HG02610 (cell line): ENCODE data around the gene MREG.
"Not testable (repeated sequence)": the region's sequence is repeated elsewhere in the genome, so short reads cannot be mapped to it uniquely, and the experiment has no call there.

ENCODE experiments used
- ATAC-seq: cut with Tn5 transposase; IDR thresholded peaks from one replicate; pipeline ENCODE4 v1.9.1; 2021; ENCODE audit warnings: mild to moderate bottlenecking, moderate library complexity; ENCODE audit not compliant: unreplicated experiment

Gene MREG

DNA sequence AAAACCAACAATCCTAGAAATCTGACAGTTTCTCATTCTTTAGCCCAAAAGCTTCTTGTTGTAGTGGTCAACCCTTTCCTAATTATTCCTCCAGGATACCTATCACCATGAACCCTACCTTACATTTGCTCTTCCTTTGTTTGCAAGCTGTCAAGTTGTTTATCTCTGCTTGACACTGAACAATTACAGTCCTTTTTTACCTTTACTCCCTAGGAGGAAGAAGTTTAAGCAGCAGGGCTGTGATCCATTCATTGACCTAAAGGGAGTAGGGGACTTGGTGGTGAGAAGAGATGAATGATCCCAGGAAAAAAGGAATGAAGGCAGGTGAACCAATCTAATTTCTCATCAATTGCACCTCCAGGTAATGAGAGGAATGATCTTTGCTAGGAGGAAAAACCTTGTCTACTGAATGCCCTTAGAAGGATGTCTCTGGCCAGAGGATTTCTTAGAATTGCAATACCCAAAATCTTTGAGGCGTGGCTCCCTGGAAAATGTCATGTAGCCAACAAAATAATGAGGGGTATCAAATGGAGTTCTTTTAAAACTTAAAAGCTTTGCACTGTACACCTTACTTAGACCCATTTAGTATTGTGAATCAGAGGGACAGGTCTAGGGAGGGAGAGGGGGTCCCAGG lies 47.7 kb downstream of the MREG start:
- ATAC-seq = no peak

DNA sequence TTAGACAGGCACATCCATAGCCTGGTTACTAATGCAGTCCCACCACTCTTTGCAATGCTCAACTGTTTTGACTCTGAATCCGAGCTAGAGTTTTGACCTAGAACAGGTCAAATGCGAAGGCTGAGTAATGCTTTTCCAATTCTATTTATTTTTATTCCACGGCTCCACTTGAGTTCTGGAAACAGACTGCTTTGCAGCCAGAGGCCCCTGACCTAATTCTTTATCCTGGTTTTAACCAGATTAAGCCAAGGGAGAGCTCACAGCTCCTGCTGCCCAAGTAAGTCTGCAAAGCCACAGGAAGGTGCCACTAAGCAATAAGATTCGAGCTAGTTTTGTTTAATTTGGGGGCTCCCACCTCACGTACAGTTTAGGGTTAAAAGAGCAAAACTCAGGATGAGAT lies 51.4 kb downstream of the MREG start:
- ATAC-seq = no peak

DNA sequence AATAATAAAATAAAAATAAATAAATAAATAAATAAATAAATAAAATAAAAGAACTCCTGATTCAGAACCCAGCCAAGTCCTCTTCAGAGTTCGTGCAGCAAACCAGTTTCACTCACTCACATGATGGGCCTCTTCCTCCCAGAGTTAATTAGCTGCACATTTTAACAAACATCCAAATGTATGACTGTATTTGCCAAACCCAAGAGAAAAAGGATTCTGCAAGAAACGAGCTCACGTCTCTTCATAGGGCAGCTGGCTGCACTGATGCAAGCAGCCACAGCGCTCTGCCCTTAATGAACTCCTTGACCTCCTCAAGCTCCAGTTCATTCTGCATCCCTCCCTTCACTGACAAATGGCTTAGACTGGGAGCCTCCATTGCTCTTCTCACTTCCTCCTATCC lies 55.1 kb downstream of the MREG start:
- no peak for ATAC-seq

DNA sequence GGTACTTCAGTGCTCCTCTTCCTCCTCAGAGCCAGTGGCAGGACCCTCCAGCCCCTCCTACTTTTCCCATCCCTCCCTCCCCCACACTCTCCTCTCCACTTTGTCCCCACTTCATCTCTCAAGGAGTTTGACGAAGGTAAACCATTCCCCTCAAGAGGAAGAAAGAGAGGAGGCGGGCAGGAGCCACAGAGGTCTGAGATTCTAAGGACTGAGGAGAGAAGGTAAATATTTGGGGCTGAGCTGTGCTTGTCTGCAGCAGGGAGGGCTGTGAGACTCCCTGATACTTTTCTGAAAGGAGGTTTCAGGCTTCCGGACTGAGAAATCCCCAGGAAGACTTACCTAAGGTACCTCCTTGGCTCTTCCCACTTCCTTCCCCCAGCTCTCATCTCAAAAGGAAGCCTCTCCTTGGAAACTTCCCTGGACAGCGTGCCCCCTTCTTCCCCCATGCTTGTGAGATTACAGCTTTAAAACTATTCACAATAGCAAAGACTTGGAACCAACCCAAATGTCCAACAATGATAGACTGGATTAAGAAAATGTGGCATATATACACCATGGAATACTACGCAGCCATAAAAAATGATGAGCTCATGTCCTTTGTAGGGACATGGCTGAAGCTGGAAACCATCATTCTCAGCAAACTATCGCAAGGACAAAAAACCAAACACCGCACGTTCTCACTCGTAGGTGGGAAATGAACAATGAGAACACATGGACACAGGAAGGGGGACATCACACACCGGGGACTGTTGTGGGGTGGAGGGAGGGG lies 55.8 kb downstream of the MREG start:
- ATAC-seq = not testable (repeated sequence)

DNA sequence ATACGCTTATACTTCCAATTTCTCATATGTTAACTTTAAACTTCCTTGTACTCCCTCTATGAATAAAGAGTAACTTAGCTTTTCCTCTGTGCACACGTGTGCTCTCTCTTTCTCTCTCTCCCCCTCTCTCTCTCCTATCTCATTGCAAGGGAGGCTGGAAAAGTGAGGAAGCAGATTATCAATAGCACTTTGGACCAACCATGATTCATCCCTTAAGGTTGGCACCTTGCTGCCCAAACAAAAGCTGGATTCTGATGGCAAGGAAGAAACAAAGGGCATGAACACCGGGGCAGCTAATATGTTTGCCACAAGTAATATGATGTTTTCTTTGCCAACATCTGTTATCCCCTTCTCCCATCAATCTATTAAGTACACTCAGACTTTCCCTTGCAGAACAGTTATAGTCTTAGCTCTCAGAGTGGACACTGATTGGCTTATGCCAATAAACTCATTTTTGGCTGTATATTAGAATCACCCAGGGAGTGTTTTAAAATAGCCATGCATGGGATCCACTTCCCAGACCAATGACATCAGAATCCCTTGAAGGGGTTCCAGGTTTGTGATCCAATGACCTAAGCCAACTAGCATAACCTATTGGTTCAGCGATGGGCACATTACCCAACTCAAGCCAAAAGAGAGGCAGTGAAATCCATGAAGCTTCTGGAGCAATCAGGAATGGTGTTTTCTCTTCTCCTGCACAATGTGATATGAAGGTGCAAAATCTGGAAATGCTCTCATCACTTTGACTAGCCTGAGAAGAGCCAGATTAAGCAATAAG lies 60.3 kb downstream of the MREG start:
- no peak for ATAC-seq

DNA sequence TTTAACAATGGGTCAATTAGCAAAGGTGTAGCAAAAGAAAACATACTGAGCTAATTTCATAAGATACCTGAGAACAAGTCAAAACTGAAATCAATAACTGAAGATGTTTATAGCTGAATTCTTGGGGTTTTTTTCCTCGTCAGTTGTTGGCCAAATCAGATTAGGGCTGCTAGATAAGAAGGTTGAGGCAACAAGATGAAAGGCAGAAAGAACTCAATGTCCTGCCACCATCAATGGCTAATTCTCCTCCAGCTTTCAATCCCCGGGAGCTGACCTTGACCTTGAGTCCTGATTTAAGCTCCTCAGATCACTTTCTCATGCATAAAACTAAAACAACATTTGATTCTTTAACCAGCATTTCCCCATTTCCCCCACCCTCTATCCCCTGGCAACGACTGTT lies 61.8 kb downstream of the MREG start:
- no peak for ATAC-seq

DNA sequence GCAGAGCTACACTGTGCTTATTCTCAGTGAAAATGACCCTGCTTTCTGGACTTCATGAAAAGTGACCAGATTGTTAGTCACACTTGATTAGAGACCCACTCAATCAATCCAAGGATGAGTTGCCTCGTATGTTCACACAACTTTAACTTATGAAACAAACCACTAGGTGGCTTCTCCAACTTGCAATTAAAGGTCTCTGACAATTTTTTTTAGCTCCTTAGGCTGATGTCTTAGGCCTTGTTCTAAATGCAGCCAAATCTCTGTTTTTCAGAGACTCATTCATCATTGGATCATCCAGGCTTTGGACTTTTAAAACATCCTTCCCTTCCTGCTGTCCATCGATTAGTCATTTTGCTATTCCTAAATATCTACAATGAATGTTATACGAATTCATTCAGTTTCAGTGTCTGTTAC lies 63.4 kb downstream of the MREG start:
- peak; percentile 75 for ATAC-seq

DNA sequence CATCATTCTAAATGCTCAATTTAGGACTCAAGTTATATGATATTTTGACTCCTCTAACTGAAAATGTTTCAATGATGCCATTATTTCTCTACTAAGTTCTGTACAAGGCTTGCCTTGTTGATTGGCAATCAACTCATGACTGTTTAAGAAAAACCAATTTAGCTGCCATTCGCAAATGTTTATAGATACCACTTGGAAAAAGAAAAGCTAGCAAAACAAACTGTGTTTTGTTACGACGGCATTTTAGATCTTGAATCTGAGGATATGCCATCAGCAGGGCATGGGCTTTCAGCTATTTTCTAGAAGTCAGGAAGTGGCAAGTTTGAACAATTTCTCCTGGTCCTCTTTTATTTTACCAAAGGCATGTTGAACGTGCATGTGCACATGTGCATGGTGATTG lies 65.3 kb downstream of the MREG start:
- no peak for ATAC-seq

DNA sequence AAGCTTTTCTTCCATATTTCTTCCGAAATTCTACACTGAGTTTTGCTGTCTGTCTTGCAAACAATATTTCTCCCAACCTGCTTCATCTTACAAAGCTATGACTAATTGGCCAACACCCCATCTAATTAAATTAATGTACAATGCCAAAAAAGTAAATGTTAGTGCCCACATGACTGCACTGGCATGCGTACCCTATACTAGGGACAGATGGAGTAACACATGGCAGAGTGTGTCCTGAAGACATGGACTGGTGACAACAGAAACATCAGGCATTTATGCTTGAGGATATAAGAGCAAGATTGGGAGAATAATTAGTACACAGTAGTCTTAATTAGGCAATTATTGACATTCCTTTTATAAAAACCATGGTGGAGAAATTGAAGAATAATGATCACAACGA lies 66.8 kb downstream of the MREG start:
- ATAC-seq = no peak

DNA sequence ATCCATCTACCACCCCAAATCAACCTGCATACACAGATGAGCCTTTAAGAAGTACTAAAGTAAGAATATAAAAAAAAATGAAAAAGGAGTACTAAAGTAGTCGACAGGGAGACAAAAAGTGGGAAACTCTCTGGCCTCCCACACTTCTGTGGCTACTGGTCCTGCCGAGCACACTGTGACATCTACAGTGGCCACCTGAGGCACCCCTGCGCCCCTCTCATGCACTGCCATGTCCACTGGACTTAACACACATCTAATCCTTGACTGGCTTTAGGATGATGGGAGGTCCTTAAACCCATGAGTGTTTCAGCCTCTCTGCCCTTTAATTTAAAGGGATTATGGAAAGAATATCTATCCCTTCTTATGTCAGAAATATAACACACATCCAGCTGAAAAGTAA lies 71.2 kb downstream of the MREG start:
- ATAC-seq = no peak

DNA sequence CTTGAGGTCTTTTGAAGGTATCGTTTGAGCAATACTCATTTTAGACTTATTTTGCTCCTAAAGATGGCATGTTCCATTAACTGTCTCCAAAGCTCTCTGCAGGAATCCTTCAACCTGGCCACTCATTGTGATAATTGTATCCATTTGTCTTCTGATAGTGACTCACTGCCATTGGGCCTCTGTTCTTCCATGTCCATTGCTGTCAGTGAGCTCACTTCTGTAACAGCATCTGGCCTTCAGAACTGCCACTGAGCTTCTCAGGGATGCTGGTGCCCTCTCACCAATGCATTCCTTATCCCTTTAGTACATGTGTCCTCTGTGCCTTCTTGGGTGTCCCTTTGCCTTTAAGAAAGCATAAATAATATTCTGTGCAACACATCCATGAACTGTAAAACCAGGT lies 71.6 kb downstream of the MREG start:
- no peak for ATAC-seq

DNA sequence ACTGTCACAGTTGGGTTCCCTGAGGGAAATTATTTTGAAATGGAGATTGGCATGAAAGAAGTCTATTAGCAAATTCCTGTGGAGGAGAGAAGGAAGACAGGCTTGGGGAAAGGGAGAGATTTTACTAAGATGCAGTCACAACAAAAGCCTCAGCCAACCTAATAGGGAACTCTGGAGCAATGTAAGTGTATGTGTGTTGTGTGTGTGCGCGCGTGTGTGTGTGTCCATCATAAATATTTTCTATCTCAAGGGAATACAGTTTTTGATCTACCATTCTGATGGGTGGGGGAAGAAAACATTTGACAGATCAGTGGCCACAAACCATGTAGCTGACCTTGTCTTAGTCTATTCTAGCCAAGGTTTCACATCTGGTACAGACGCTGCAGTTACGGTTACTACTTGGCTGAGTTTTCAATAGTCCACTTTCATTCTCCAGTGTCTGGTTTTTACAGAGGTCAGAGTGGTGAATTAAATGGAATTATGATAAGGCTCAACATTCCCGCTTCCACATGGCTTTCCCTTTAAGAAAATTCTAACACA lies 72.6 kb downstream of the MREG start:
- ATAC-seq = no peak

DNA sequence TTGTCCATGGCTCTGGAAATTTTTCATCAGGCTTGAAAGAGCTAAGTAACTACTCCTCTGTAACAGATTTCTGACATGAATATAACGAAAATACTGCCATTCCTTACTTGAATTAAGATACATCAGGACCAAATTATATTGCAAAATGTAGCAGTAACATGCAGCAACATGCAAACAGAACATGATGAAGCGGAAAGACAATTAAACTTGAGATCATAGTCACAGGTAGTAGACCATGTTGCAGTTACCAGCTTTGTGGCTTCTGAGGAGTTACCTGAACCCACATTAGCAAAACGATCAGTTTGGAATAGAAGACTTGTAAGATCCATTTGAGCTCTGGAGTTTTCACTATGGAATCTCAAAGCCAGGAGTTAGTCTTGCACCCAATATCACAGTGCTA lies 76.2 kb downstream of the MREG start:
- ATAC-seq = no peak

DNA sequence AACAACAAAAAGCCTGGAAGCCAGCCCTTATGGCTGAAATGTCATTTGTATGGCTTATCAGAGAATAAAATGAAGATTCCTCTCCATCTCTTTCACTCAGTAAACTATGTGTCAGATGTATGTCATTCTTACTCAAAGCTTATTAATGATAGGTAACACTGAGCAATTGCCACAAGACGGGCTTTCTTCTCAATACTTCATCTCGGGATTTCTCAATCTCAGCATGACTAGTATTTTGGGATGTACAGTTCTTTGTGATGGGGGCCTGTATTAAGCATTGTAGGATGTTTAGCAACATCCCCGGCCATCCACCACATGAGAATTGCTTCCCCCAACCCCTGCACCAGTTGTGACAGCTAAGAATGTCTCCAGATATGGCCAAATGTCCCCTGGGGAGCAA lies 80.2 kb downstream of the MREG start:
- no peak for ATAC-seq

DNA sequence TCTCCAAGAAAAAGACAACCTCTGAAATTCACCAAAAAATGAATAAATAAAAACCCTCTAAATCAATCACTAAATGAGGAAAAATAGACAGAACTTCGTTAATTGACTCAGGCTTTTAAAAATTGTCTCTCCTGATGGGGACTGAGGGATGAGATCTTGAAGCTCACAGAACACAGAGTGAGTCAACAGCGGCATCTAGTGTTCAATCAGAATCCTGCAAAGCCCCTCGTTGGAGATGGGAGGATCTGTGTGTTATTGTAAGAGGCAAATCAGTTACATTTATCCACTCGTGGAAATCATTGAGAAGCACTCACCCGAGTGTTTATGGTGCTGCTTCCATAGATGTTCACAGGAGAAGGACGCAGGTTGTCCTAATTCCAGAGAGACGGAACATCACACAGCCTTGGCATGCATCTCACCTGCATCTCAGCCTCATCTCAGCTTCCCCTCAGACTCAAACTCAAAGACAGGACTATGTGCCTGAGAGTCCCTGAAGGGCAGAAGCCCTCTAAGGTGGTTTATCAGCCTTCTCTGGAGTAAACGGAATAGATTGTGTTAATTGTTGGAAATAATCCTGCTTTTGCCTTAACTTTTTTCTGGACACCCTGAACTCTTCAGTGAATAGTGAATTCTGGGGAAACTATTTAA lies 82.0 kb downstream of the MREG start:
- ATAC-seq = peak; percentile 78

DNA sequence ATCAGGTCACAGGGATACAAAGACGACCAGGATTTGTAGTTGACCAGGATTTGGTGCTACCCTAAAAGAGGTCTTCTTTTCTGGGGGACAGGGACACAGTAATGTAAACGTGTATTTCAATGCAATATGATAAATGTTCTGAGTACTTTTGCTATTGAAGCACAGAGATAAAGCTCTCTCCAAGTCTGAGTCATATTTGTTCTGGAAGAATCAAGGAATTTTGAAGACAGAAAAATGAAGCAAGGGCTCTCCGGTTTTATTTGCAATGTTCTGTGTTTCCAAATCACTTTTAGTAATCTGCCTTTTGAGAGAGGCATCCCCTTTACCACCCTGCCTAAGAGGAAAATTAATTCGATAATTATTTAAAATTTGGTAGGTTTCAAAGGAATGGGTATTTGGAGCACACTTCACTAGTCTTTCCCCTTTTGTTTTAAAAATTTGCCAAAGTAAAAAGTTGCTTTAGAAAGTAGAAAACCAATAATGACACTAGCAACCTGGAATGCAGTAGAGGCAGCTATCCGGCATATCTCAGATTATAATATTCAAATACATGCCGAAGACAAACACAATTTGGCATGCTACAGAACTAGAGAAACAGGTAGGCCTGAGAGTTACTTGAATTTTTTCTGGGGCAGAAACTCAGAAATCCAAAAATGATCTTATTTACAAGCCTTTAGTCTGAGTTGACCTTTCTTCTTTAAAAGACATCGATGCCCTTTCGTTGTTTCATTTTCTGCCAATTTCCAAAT lies 82.7 kb downstream of the MREG start:
- no peak for ATAC-seq

DNA sequence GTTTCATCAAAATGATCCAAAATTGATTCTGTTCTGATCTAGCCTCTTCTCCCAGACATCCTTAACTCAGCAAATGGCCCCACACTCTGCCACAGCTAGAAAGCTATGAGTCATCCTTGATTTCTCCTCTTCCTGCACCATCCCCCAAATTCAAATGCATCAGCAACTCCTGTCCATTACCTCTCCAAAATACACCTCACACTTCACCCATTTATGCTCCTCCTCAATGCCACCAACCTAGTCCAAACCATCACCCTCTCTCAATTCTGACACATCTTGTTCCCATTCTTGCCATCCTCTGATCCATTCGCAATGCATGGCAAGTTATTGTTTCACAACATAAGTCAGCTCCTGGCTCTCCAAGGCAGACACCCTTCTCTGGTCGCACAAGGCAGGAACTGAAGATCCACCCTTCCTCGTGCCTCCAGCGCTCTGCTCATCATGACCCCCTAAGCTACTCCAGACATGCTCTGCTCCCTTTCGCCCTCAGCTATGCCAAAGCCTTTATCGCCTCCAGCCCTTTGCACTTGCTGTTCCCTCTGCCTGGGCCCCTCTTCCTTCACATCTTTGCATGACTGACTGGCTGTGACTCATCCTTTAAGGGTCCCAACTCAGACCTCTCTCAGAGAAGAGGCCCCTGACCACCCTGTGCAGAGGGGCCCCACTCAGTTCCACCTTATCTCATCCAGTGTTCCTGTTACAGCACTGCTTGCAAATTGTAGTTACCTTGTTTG lies 83.6 kb downstream of the MREG start:
- ATAC-seq = peak; percentile 55

DNA sequence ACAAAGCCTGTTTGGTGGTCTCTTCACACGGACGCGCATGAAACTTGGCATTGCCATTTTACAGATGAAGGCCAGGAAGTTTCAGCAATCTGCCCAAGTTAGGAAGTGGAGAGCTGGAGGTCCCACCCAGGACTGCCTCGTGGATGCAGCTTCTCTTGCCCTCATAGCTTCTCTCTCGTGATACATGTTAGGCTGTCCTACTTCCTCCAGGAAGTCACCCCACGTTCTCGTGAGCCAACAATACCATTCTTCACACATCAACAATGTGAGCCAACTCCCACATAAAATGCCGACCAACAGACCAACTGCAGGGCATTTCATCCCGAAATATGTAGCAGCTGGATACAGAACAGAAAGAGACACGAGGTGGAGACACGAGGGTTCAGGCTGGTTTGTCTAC lies 85.3 kb downstream of the MREG start:
- no peak for ATAC-seq

DNA sequence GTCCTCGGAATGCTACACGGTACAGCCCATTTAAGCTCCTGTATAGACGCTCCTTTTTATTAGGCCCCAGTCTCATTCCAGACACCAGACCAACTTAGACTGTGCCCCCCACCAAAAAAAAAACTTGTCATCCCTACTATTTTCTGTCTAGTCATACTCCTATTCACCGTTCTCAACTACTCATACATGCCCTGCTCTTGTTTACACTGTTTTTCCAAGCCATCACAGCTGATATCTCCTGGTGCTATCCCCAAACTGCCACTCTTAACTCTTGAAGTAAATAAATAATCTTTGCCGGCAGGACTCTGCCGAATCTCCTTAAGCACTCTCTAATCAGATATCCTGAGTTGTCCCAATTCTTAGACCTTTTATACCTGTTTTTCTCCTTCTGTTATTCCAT lies 86.4 kb downstream of the MREG start:
- not testable (repeated sequence) for ATAC-seq

DNA sequence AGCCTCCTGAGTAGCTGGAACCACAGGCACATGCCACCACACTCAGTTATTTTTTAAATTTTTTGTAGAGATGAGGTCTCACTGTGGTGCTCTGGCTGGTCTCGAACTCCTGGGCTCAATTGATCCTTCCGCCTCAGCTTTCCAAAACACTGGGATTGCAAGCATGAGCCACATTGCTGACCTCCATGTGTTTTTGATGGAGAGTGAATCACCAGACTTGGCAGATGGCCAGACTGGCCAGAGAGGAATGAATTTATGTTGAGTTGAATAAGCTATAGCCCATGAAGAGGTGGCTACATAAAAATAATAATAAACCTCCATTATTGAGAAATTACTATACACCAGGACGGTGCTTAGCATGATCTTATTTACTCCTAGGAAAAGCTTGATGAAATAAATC lies 91.5 kb downstream of the MREG start:
- ATAC-seq = no peak
